IMR-90 (cell line): ENCODE results near the gene ADAT1. TPM values are rescaled to one million over a fixed set of nuclear protein-coding genes. Genes with fewer than 3 reads are reported as not detected.

Source experiments
- ATAC-seq: fragments of 200-7000 bp; cut with Tn5 transposase; 2 replicates; pipeline ENCODE4 v1.9.1; 2020; ENCODE audit warnings: low read depth, mild to moderate bottlenecking, moderate library complexity
- BruUV-seq: library from RNA; stranded (reverse); fragments of 400-500 nt; replicated peaks from 2 replicates; lab custom pipeline; 2021; lab: Mats Ljungman, UMichigan
- CTCF ChIA-PET: fragments of 300-600 bp; formaldehyde crosslinking; extraction: SDS; loops from one replicate; lab custom pipeline; 2021; ENCODE audit warnings: antibody characterized with exemption; lab: Yijun Ruan, JAX
- POLR2A ChIA-PET: fragments of 300-600 bp; sonication (Branson Sonifier 250); formaldehyde crosslinking; loops from one replicate; lab custom pipeline; 2022; ENCODE audit warnings: antibody characterized with exemption; ENCODE audit not compliant: unreplicated experiment; lab: Charles Lee
- DNase-seq: peaks from one replicate; pipeline ENCODE4 v3.0.0; 2013
- H2AFZ ChIP-seq: replicated peaks from 2 replicates; pipeline ENCODE3; 2013; ENCODE audit warnings: low read length, mild to moderate bottlenecking; ENCODE audit not compliant: poor library complexity
- H2AK5ac ChIP-seq: 2 replicates; pipeline ENCODE4 v1.6.1; 2013; ENCODE audit warnings: low read depth, low read length, inconsistent platforms
- H2AK9ac ChIP-seq: replicated peaks from 2 replicates; pipeline ENCODE3; 2013; ENCODE audit warnings: mild to moderate bottlenecking, low read depth, low read length, moderate library complexity; ENCODE audit not compliant: poor library complexity
- H2BK120ac ChIP-seq: 2 replicates; pipeline ENCODE4 v1.6.1; 2013; ENCODE audit warnings: low read depth, low read length, inconsistent platforms
- H2BK15ac ChIP-seq: 3 replicates; pipeline ENCODE4 v1.6.1; 2013; ENCODE audit warnings: low read depth, low read length, inconsistent platforms
- H2BK20ac ChIP-seq: 2 replicates; pipeline ENCODE4 v1.6.1; 2013; ENCODE audit warnings: low read depth, mild to moderate bottlenecking, inconsistent platforms, low read length, moderate library complexity
- H2BK5ac ChIP-seq: 2 replicates; pipeline ENCODE4 v1.6.1; 2013; ENCODE audit warnings: mild to moderate bottlenecking, low read depth, low read length, inconsistent platforms; ENCODE audit not compliant: poor library complexity, severe bottlenecking
- H3K14ac ChIP-seq: replicated peaks from 2 replicates; pipeline ENCODE4 v1.6.1; 2013; ENCODE audit warnings: low read depth, low read length, inconsistent platforms
- H3K18ac ChIP-seq: 2 replicates; pipeline ENCODE4 v1.6.1; 2013; ENCODE audit warnings: low read depth, low read length, control low read depth
- H3K23ac ChIP-seq: 2 replicates; pipeline ENCODE4 v1.6.1; 2013; ENCODE audit warnings: low read depth, low read length, inconsistent platforms
- H3K27ac ChIP-seq: 2 replicates; pipeline ENCODE4 v1.5.1; 2013; ENCODE audit warnings: mild to moderate bottlenecking, control low read depth, low read length; ENCODE audit not compliant: insufficient read depth
- H3K27me3 ChIP-seq: 2 replicates; pipeline ENCODE4 v1.6.1; 2013; ENCODE audit warnings: low read length; ENCODE audit not compliant: control insufficient read depth, insufficient read depth
- H3K36me3 ChIP-seq: 2 replicates; pipeline ENCODE4 v1.6.1; 2013; ENCODE audit warnings: low read length, mixed read lengths; ENCODE audit not compliant: control insufficient read depth, insufficient read depth
- H3K4ac ChIP-seq: 2 replicates; pipeline ENCODE4 v1.6.1; 2013; ENCODE audit warnings: low read depth, low read length, inconsistent platforms
- H3K4me1 ChIP-seq: 2 replicates; pipeline ENCODE4 v1.6.1; 2013; ENCODE audit warnings: low read length, mixed read lengths; ENCODE audit not compliant: control insufficient read depth, insufficient read depth
- H3K4me2 ChIP-seq: 2 replicates; pipeline ENCODE4 v1.6.1; 2013; ENCODE audit warnings: low read depth, mild to moderate bottlenecking, control low read depth, low read length, moderate library complexity
- H3K4me3 ChIP-seq: 2 replicates; pipeline ENCODE4 v1.5.1; 2013; ENCODE audit warnings: low read depth, mild to moderate bottlenecking, control low read depth, low read length, moderate library complexity; ENCODE audit not compliant: insufficient read depth
- H3K56ac ChIP-seq: 2 replicates; pipeline ENCODE4 v1.6.1; 2013; ENCODE audit warnings: low read length, inconsistent platforms; ENCODE audit not compliant: insufficient read depth; ENCODE audit errors: extremely low read depth
- H3K79me1 ChIP-seq, 2 experiments: 2 replicates each; pipeline ENCODE4 v1.6.1; 2013; ENCODE audit warnings: low read length in 2 of 2, inconsistent platforms in 1 of 2, low read depth in 1 of 2
- H3K9ac ChIP-seq: 2 replicates; pipeline ENCODE4 v1.6.1; 2013; ENCODE audit warnings: low read depth, low read length, control low read depth
- H3K9me1 ChIP-seq: 2 replicates; pipeline ENCODE4 v1.6.1; 2013; ENCODE audit warnings: low read length, inconsistent platforms; ENCODE audit not compliant: insufficient read depth
- H3K9me3 ChIP-seq: 2 replicates; pipeline ENCODE4 v1.6.1; 2013; ENCODE audit warnings: low read length; ENCODE audit not compliant: control insufficient read depth, insufficient read depth
- H4K20me1 ChIP-seq: 2 replicates; pipeline ENCODE4 v1.6.1; 2013; ENCODE audit warnings: low read length, inconsistent platforms; ENCODE audit not compliant: insufficient read depth
- H4K5ac ChIP-seq: 2 replicates; pipeline ENCODE4 v1.6.1; 2013; ENCODE audit warnings: mild to moderate bottlenecking, low read depth, low read length, control low read depth
- H4K8ac ChIP-seq, 2 experiments: 2 replicates each; pipeline ENCODE4 v1.6.1; 2013; ENCODE audit warnings: low read depth in 2 of 2, low read length in 2 of 2, control low read depth in 1 of 2, inconsistent platforms in 1 of 2
- H4K91ac ChIP-seq: 2 replicates; pipeline ENCODE4 v1.6.1; 2013; ENCODE audit warnings: low read depth, low read length, inconsistent platforms; ENCODE audit not compliant: insufficient read depth
- CEBPB ChIP-seq: IDR thresholded peaks from 2 replicates; pipeline ENCODE4 v1.6.1; 2012; ENCODE audit warnings: low read depth, low read length, improper control_type of control experiment
- CTCF ChIP-seq: conservative IDR thresholded peaks from 2 replicates; pipeline ENCODE4 v1.5.1; 2012; ENCODE audit warnings: mild to moderate bottlenecking, low read depth, low read length, improper control_type of control experiment
- MAFK ChIP-seq: IDR thresholded peaks from 2 replicates; pipeline ENCODE4 v1.6.1; 2012; ENCODE audit warnings: low read depth, low read length, improper control_type of control experiment
- MAZ ChIP-seq: IDR thresholded peaks from 2 replicates; pipeline ENCODE4 v1.6.1; 2012; ENCODE audit warnings: low read depth, mild to moderate bottlenecking, low read length, improper control_type of control experiment, moderate library complexity, borderline replicate concordance
- POLR2A ChIP-seq: IDR thresholded peaks from 2 replicates; pipeline ENCODE4 v1.6.1; 2012; ENCODE audit warnings: mild to moderate bottlenecking, low read depth, low read length
- RCOR1 ChIP-seq: IDR thresholded peaks from 2 replicates; pipeline ENCODE4 v1.6.1; 2012; ENCODE audit warnings: mild to moderate bottlenecking, low read length, improper control_type of control experiment; ENCODE audit not compliant: insufficient replicate concordance
- RFX5 ChIP-seq: IDR thresholded peaks from 2 replicates; pipeline ENCODE4 v1.8.0; 2012; ENCODE audit warnings: low read depth, mild to moderate bottlenecking, low read length, moderate library complexity
- WGBS, 2 experiments: methylation state at CpG; one replicate each; pipeline versions ENCODE4 v1.1.5 to v1.1.7; 2013; ENCODE audit warnings: missing lambda C conversion rate in 2 of 2; ENCODE audit not compliant: insufficient read length in 1 of 2; ENCODE audit errors: extremely low coverage in 2 of 2; 5-methylcytosine and 5-hydroxymethylcytosine counted together
- dilution Hi-C: fragments of 300-500 bp; cut with HindIII; formaldehyde crosslinking; loops from one replicate; pipeline ENCODE4 v1.14.3; 2018; ENCODE audit warnings: low sequenced_read_pairs; ENCODE audit not compliant: unreplicated experiment
- in situ Hi-C: fragments of 300-500 bp; cut with MboI; formaldehyde crosslinking; loops from 3 replicates; pipeline ENCODE4 v1.14.3; 2019; ENCODE audit warnings: low sequenced_read_pairs, inconsistent platforms, mixed read lengths
- intact Hi-C: fragments of 100-400 bp; cut with micrococcal nuclease; formaldehyde crosslinking; loops from 2 replicates; pipeline ENCODE4 v1.10.0; 2022
- polyA plus RNA-seq, 3 experiments: library from polyadenylated mRNA; depleted of rRNA; stranded (reverse); fragments of >200 nt; gene quantifications; 2 replicates each; pipeline ENCODE4 v1.2.3, GENCODE V29; 2012; ENCODE audit warnings: low replicate concordance in 1 of 3
- total RNA-seq: library from RNA; depleted of rRNA; stranded (reverse); fragments of >200 nt; gene quantifications from 2 replicates; pipeline ENCODE4 v1.2.3, GENCODE V29; 2012
- TF ChIP-seq, protein P1 (sequence below): fragments of 150-350 bp; IDR thresholded peaks from 2 replicates; pipeline ENCODE4 v1.6.1; 2017; ENCODE audit warnings: mild to moderate bottlenecking, antibody characterized with exemption, low read length, low read depth

Gene ADAT1
- total and polyA plus RNA-seq, 2 of the 4 experiments (the other 2 are of a cell fraction) = 22.7 to 52.9 TPM

GRCh38 chr16:75630052-75630451, 7.0 kb upstream of the ADAT1 start:
- Histone ChIP-seq H4K8ac (no peak overlapping the region), H2AK5ac (no peak overlapping the region), H4K20me1 (no peaks in the 10 kb centered on the region), H3K4me3 (no peak overlapping the region), H2BK120ac (no peak overlapping the region), H3K27ac (no peak overlapping the region), H2BK20ac (no peak overlapping the region), H2BK15ac (no peak overlapping the region), H3K56ac (no peak overlapping the region), H3K14ac (no peak overlapping the region), H3K36me3 (peaks cover 75% of the 10 kb centered on the region), H3K4me1 (no peaks in the 10 kb centered on the region), H4K5ac (no peak overlapping the region), H2AK9ac (no peak overlapping the region), H3K23ac (no peak overlapping the region), H3K4ac (no peak overlapping the region), H3K79me1 (no peaks in the 10 kb centered on the region; a peak in 1 of 4 replicates), H3K9me1 (no peaks in the 10 kb centered on the region), H4K91ac (no peak overlapping the region), H3K9me3 (no peaks in the 10 kb centered on the region), H3K9ac (no peak overlapping the region), H2BK5ac (no peak overlapping the region), H3K27me3 (no peaks in the 10 kb centered on the region), H3K18ac (no peak overlapping the region), H2AFZ (no peak overlapping the region), H3K4me2 (no peak overlapping the region)
- ATAC-seq (no peak), DNase-seq (no peak)
- no TSS peak for BruUV-seq
- CTCF ChIA-PET = interaction anchor here (0.6 kb wide), 1 partner anchor 9 kb away, joined by 3 read pairs; no protein-coding TSS in a partner anchor
- dilution Hi-C loops (no loop called here), intact Hi-C loops (no loop called here), in situ Hi-C loops (no loop called here)
- TF ChIP-seq, protein P1, sequence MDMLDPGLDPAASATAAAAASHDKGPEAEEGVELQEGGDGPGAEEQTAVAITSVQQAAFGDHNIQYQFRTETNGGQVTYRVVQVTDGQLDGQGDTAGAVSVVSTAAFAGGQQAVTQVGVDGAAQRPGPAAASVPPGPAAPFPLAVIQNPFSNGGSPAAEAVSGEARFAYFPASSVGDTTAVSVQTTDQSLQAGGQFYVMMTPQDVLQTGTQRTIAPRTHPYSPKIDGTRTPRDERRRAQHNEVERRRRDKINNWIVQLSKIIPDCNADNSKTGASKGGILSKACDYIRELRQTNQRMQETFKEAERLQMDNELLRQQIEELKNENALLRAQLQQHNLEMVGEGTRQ = no peak
- TF ChIP-seq CEBPB = no peak
- TF ChIP-seq RCOR1 = no peak
- TF ChIP-seq POLR2A = no peak
- TF ChIP-seq RFX5 = no peak
- no peak for TF ChIP-seq CTCF
- no peak for TF ChIP-seq MAFK
- no peak for TF ChIP-seq MAZ
- POLR2A ChIA-PET = no interaction called here
- WGBS, 2 experiments = no CpG with 5 or more reads among the region's 3 CpGs
